Measurements from ENCODE around the gene CYP4Z1. TPM values are rescaled to one million over a fixed set of nuclear protein-coding genes. Genes with fewer than 3 reads are reported as not detected.

The CYP4Z1 gene, protein sequence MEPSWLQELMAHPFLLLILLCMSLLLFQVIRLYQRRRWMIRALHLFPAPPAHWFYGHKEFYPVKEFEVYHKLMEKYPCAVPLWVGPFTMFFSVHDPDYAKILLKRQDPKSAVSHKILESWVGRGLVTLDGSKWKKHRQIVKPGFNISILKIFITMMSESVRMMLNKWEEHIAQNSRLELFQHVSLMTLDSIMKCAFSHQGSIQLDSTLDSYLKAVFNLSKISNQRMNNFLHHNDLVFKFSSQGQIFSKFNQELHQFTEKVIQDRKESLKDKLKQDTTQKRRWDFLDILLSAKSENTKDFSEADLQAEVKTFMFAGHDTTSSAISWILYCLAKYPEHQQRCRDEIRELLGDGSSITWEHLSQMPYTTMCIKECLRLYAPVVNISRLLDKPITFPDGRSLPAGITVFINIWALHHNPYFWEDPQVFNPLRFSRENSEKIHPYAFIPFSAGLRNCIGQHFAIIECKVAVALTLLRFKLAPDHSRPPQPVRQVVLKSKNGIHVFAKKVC
- total RNA-seq = not detected

GRCh38 chr1:47067097-47067594, at the start of gene CYP4Z1:
Gene CYP4Z1 (plus strand): TSS chr1:47067231. CDS start chr1:47067491, 260 bp downstream.

GRCh38 chr1:47023268-47024140, 43.5 kb upstream of the CYP4Z1 start, which contains the start of gene CYP4X1:
Gene CYP4X1 (plus strand): TSS chr1:47023669. CDS start chr1:47023818, 149 bp downstream.

GRCh38 chr1:47137198-47137597, 70.2 kb downstream of the CYP4Z1 start, which contains the start of gene CYP4A22:
Gene CYP4A22 (plus strand): TSS chr1:47137441. CDS start chr1:47137486, 45 bp downstream.

Other genes with a start within 250 kb of the CYP4Z1 start
- not detected for gene CYP4A11, start 125.8 kb upstream of the CYP4Z1 start, total RNA-seq
- not detected for gene CYP4X1, start 43.6 kb upstream of the CYP4Z1 start, total RNA-seq
- not detected for gene CYP4A22, start 70.2 kb downstream of the CYP4Z1 start, total RNA-seq
- gene PDZK1IP1, start 122.8 kb downstream of the CYP4Z1 start, total RNA-seq = not detected
- gene TAL1, start 165.0 kb downstream of the CYP4Z1 start, total RNA-seq = not detected
- 10 to 100 TPM; 31.1 to 33.2 TPM for gene STIL, start 246.9 kb downstream of the CYP4Z1 start, total RNA-seq